SK-N-SH (cell line): ENCODE results near the gene ITGAL. TPM values are rescaled to one million over a fixed set of nuclear protein-coding genes. Genes with fewer than 3 reads are reported as not detected.

Source experiments
- CTCF ChIA-PET: fragments of 300-600, 350-600 bp; formaldehyde crosslinking; extraction: SDS; loops from one replicate; lab custom pipeline; 2021; lab: Yijun Ruan, JAX
- POLR2A ChIA-PET: fragments of 350-600 bp; sonication (Branson Sonifier 250); formaldehyde crosslinking; extraction: SDS; loops from one replicate; lab custom pipeline; 2020; ENCODE audit warnings: antibody characterized with exemption, inconsistent platforms; lab: Yijun Ruan, JAX
- DNase-seq: peaks from one replicate; pipeline ENCODE4 v3.0.0; 2012
- H2AFZ ChIP-seq: fragments of 200-600 bp; sonication (generic); 2 replicates; pipeline ENCODE4 v1.8.1; 2016; ENCODE audit warnings: antibody characterized with exemption, mild to moderate bottlenecking, low read depth
- H3F3A ChIP-seq: fragments of 200-600 bp; sonication (generic); replicated peaks from 2 replicates; pipeline ENCODE3; 2016; ENCODE audit warnings: antibody characterized with exemption, mild to moderate bottlenecking; ENCODE audit not compliant: insufficient read depth
- H3K27ac ChIP-seq, 2 experiments: fragments of 200-500 bp in 1 of 2; fragments of 200-600 bp in 1 of 2; sonication (Bioruptor generic) in 1 of 2; sonication (generic), shearing (Covaris generic) in 1 of 2; 2 replicates each; pipeline versions ENCODE4 v1.5.1 to v1.6.1; 2014 to 2016; ENCODE audit warnings: low read depth in 2 of 2, inconsistent platforms in 1 of 2, low read length in 1 of 2, mild to moderate bottlenecking in 1 of 2, mixed read lengths in 1 of 2
- H3K27me3 ChIP-seq: fragments of 200-600 bp; sonication (generic), shearing (Covaris generic); 2 replicates; pipeline ENCODE4 v1.6.1; 2016; ENCODE audit warnings: mixed run types; ENCODE audit not compliant: insufficient read depth
- H3K36me3 ChIP-seq, 2 experiments: fragments of 200-500 bp in 1 of 2; fragments of 200-600 bp in 1 of 2; sonication (Bioruptor generic) in 1 of 2; sonication (generic) in 1 of 2; replicated peaks in 1 of 2; 2 replicates each; pipeline versions ENCODE3 to v1.5.1; 2014 to 2016; ENCODE audit warnings: low read length in 1 of 2, mild to moderate bottlenecking in 1 of 2; ENCODE audit not compliant: insufficient read depth in 2 of 2, control insufficient read depth in 1 of 2
- H3K4me1 ChIP-seq, 2 experiments: fragments of 200-500 bp in 1 of 2; fragments of 200-600 bp in 1 of 2; sonication (Bioruptor generic) in 1 of 2; sonication (generic), shearing (Covaris generic) in 1 of 2; 2 replicates each; pipeline versions ENCODE4 v1.5.1 to v1.6.1; 2014 to 2016; ENCODE audit warnings: low read depth in 1 of 2, low read length in 1 of 2, mixed run types in 1 of 2; ENCODE audit not compliant: insufficient read depth in 2 of 2, control insufficient read depth in 1 of 2
- H3K4me2 ChIP-seq: fragments of 200-600 bp; sonication (generic), shearing (Covaris generic); 2 replicates; pipeline ENCODE4 v1.6.1; 2017; ENCODE audit warnings: mixed run types
- H3K4me3 ChIP-seq, 2 experiments: fragments of 200-500 bp in 1 of 2; fragments of 200-600 bp in 1 of 2; sonication (Bioruptor generic) in 1 of 2; sonication (generic), shearing (Covaris generic) in 1 of 2; 2 replicates each; pipeline versions ENCODE4 v1.5.1 to v1.8.1; 2014 to 2016; ENCODE audit warnings: low read depth in 2 of 2, inconsistent platforms in 1 of 2, low read length in 1 of 2, mild to moderate bottlenecking in 1 of 2, mixed read lengths in 1 of 2, moderate library complexity in 1 of 2
- H3K79me2 ChIP-seq: fragments of 200-600 bp; sonication (generic); 2 replicates; pipeline ENCODE4 v1.8.1; 2017; ENCODE audit warnings: mild to moderate bottlenecking; ENCODE audit not compliant: insufficient read depth
- H3K9ac ChIP-seq: fragments of 200-600 bp; sonication (generic); 2 replicates; pipeline ENCODE4 v1.6.1; 2017; ENCODE audit warnings: mixed run types
- H3K9me2 ChIP-seq: fragments of 200-600 bp; sonication (generic); 2 replicates; pipeline ENCODE4 v1.6.1; 2017; ENCODE audit warnings: mixed run types
- H3K9me3 ChIP-seq: fragments of 200-600 bp; sonication (generic); 2 replicates; pipeline ENCODE4 v1.6.1; 2017; ENCODE audit warnings: mixed run types, mild to moderate bottlenecking, moderate library complexity
- H4K20me1 ChIP-seq: fragments of 200-600 bp; sonication (generic); 2 replicates; pipeline ENCODE4 v1.6.1; 2017; ENCODE audit warnings: mild to moderate bottlenecking, mixed run types; ENCODE audit not compliant: insufficient read depth
- CHD2 ChIP-seq: fragments of 150-350 bp; IDR thresholded peaks from 2 replicates; pipeline ENCODE4 v1.6.1; 2018; ENCODE audit warnings: low read length; ENCODE audit not compliant: partially characterized antibody
- CTCF ChIP-seq: fragments of 200-600 bp; sonication (generic); IDR thresholded peaks from 2 replicates; pipeline ENCODE4 v1.6.1; 2017; ENCODE audit warnings: antibody characterized with exemption, mild to moderate bottlenecking, moderate library complexity
- EP300 ChIP-seq, 2 experiments: IDR thresholded peaks; 2 replicates each; pipeline versions ENCODE4 v1.4.0 to v1.6.1; 2012; ENCODE audit warnings: borderline replicate concordance in 1 of 2, low read depth in 1 of 2, low read length in 1 of 2
- FOXM1 ChIP-seq: IDR thresholded peaks from 2 replicates; pipeline ENCODE4 v1.4.0; 2012; ENCODE audit warnings: low read depth, mild to moderate bottlenecking
- GABPA ChIP-seq: IDR thresholded peaks from 2 replicates; pipeline ENCODE4 v1.4.0; 2012; ENCODE audit warnings: low read depth, mild to moderate bottlenecking
- IRF3 ChIP-seq: fragments of 150-350 bp; IDR thresholded peaks from 2 replicates; pipeline ENCODE4 v1.6.1; 2016; ENCODE audit warnings: mild to moderate bottlenecking, low read depth, low read length
- JUND ChIP-seq: IDR thresholded peaks from 2 replicates; pipeline ENCODE4 v1.4.0; 2012
- MEF2A ChIP-seq: IDR thresholded peaks from 2 replicates; pipeline ENCODE4 v1.4.0; 2012; ENCODE audit warnings: low read depth, borderline replicate concordance
- MXI1 ChIP-seq: IDR thresholded peaks from 2 replicates; pipeline ENCODE4 v1.6.1; 2012; ENCODE audit warnings: mild to moderate bottlenecking, low read depth, low read length, improper control_type of control experiment
- NRF1 ChIP-seq: IDR thresholded peaks from 2 replicates; pipeline ENCODE4 v1.6.1; 2012; ENCODE audit warnings: low read depth, mild to moderate bottlenecking, low read length
- RAD21 ChIP-seq: IDR thresholded peaks from 2 replicates; pipeline ENCODE4 v1.6.1; 2012; ENCODE audit warnings: mild to moderate bottlenecking, low read length
- RFX5 ChIP-seq: IDR thresholded peaks from 2 replicates; pipeline ENCODE4 v1.6.1; 2012; ENCODE audit warnings: mild to moderate bottlenecking, improper control_type of control experiment, low read length
- RXRA ChIP-seq: IDR thresholded peaks from 2 replicates; pipeline ENCODE4 v1.4.0; 2012; ENCODE audit warnings: low read depth, mild to moderate bottlenecking, borderline replicate concordance
- SIN3A ChIP-seq: IDR thresholded peaks from 2 replicates; pipeline ENCODE4 v1.6.1; 2012; ENCODE audit warnings: low read depth, mild to moderate bottlenecking, low read length, moderate library complexity, borderline replicate concordance
- TAF1 ChIP-seq: IDR thresholded peaks from 2 replicates; pipeline ENCODE4 v1.6.1; 2012; ENCODE audit warnings: low read depth, mild to moderate bottlenecking, low read length, moderate library complexity, borderline replicate concordance
- TCF12 ChIP-seq: IDR thresholded peaks from 2 replicates; pipeline ENCODE4 v1.4.0; 2012
- USF2 ChIP-seq: fragments of 150-350 bp; IDR thresholded peaks from 2 replicates; pipeline ENCODE4 v1.6.1; 2017; ENCODE audit warnings: antibody characterized with exemption, low read length, low read depth, borderline replicate concordance
- ZBTB33 ChIP-seq: IDR thresholded peaks from 2 replicates; pipeline ENCODE4 v1.4.0; 2012; ENCODE audit warnings: low read depth, borderline replicate concordance
- WGBS: methylation state at CpG from one replicate; pipeline ENCODE4 v1.1.6; 2017; ENCODE audit warnings: low lambda C conversion rate; 5-methylcytosine and 5-hydroxymethylcytosine counted together
- polyA plus RNA-seq, 3 experiments: library from polyadenylated mRNA; depleted of rRNA; stranded (reverse); fragments of >200 nt; gene quantifications; 2 replicates each; pipeline ENCODE4 v1.2.3, GENCODE V29; 2012

Gene ITGAL
- polyA plus RNA-seq, 1 of the 3 experiments (the other 2 are of a cell fraction): 0.12 TPM

GRCh38 chr16:30482366-30482765, 9.8 kb downstream of the ITGAL start:
- CTCF ChIA-PET: interaction anchor here (1.0 to 1.8 kb wide), 2 partner anchors 13 to 38 kb away, joined by 3 to 4 read pairs; no protein-coding TSS in a partner anchor

GRCh38 chr16:30484887-30485286, 12.3 kb downstream of the ITGAL start:
- Histone ChIP-seq H3K4me1 (no peaks in the 10 kb centered on the region), H3K27me3 (peaks cover 9% of the 10 kb centered on the region; the same call in 1 of the 2 replicates), H3K9me3 (no peaks in the 10 kb centered on the region), H3K9me2 (no peaks in the 10 kb centered on the region), H3K4me3 (no peak overlapping the region), H3K27ac (no peak overlapping the region), H3K4me2 (no peak overlapping the region), H3K79me2 (no peaks in the 10 kb centered on the region), H4K20me1 (no peaks in the 10 kb centered on the region), H3K9ac (no peak overlapping the region), H3F3A (no peaks in the 10 kb centered on the region), H2AFZ (no peak overlapping the region), H3K36me3 (no peaks in the 10 kb centered on the region)
- no peak for DNase-seq
- POLR2A ChIA-PET: no interaction called here
- no peak for TF ChIP-seq TAF1
- no peak for TF ChIP-seq RXRA
- no peak for TF ChIP-seq IRF3
- no peak for TF ChIP-seq USF2
- no peak for TF ChIP-seq RAD21
- no peak for TF ChIP-seq NRF1
- no peak for TF ChIP-seq JUND
- TF ChIP-seq MEF2A: no peak
- TF ChIP-seq ZBTB33: no peak
- TF ChIP-seq FOXM1: no peak
- no peak for TF ChIP-seq TCF12
- no peak for TF ChIP-seq SIN3A
- no peak for TF ChIP-seq RFX5
- no peak for TF ChIP-seq EP300 (IDR thresholded peaks at IDR 0.05; ENCODE audit: borderline replicate concordance in 1 of 2, low read depth in 1 of 2, low read length in 1 of 2)
- no peak for TF ChIP-seq MXI1
- no peak for TF ChIP-seq CHD2
- CTCF ChIA-PET: interaction anchor here (1.6 kb wide), 1 partner anchor 36 kb away, joined by 4 read pairs; no protein-coding TSS in a partner anchor

More at GRCh38 chr16:30482366-30482765, 9.8 kb downstream of the ITGAL start:
- Histone ChIP-seq H3K9me3 (no peaks in the 10 kb centered on the region), H3K9me2 (no peaks in the 10 kb centered on the region), H4K20me1 (no peaks in the 10 kb centered on the region), H3K4me3 (no peak overlapping the region), H3K27me3 (peaks cover 10% of the 10 kb centered on the region), H3K79me2 (no peaks in the 10 kb centered on the region), H3K4me1 (no peaks in the 10 kb centered on the region), H3F3A (no peaks in the 10 kb centered on the region), H3K4me2 (no peak overlapping the region), H3K36me3 (no peaks in the 10 kb centered on the region), H3K9ac (no peak overlapping the region)
- POLR2A ChIA-PET: no interaction called here
- TF ChIP-seq CTCF (peak; percentile 37), GABPA (no peak)
- TF ChIP-seq, all 33 proteins: peak for 1
- H3K27ac ChIP-seq: no peak overlapping the region
- H2AFZ ChIP-seq: no peak overlapping the region
- no peak for DNase-seq
- 65% methylated on average over 3 of the region's 3 CpGs for WGBS
